ENCODE results near the gene ZFP28. TPM values are rescaled to one million over a fixed set of nuclear protein-coding genes. Genes with fewer than 3 reads are reported as not detected.

Gene ZFP28
- polyA plus RNA-seq, 1 donor from 2014 or later = 45.1 TPM

Other genes with a start within 250 kb of the ZFP28 start
- 9.2 and 11.8 TPM in 2 replicates for gene ZSCAN5A, start 224.1 kb upstream of the ZFP28 start, polyA plus RNA-seq
- gene ZNF582, start 145.4 kb upstream of the ZFP28 start, polyA plus RNA-seq = 7.5 and 14.6 TPM in 2 replicates
- 31.5 and 39.5 TPM in 2 replicates for gene ZNF583, start 134.6 kb upstream of the ZFP28 start, polyA plus RNA-seq
- 17.4 and 19.6 TPM in 2 replicates for gene ZNF667, start 61.6 kb upstream of the ZFP28 start, polyA plus RNA-seq
- 30.0 and 31.1 TPM in 2 replicates for gene ZNF471, start 31.1 kb upstream of the ZFP28 start, polyA plus RNA-seq
- 9.6 and 13.6 TPM in 2 replicates for gene ZNF470, start 28.5 kb downstream of the ZFP28 start, polyA plus RNA-seq
- 28.8 and 38.0 TPM in 2 replicates for gene ZNF71, start 56.4 kb downstream of the ZFP28 start, polyA plus RNA-seq
- gene SMIM17, start 104.2 kb downstream of the ZFP28 start, polyA plus RNA-seq = 9.2 and 14.2 TPM in 2 replicates
- not detected in 2 replicates for gene ZNF835, start 132.8 kb downstream of the ZFP28 start, polyA plus RNA-seq

All from neural cell (in vitro differentiated cells).